Activated T-cell treated with anti-CD3 and anti-CD28 coated beads, Interleukin-2, amount 50 U/mL, for 1 hour (primary cell): Measurements from ENCODE around the gene FNDC3B.
A peak's percentile ranks its signal among the peaks of the same experiment; 100 is the strongest.

Source experiments
- DNase-seq: peaks from one replicate; pipeline ENCODE4 v3.0.0-alpha.2; 2020

The FNDC3B gene

DNA sequence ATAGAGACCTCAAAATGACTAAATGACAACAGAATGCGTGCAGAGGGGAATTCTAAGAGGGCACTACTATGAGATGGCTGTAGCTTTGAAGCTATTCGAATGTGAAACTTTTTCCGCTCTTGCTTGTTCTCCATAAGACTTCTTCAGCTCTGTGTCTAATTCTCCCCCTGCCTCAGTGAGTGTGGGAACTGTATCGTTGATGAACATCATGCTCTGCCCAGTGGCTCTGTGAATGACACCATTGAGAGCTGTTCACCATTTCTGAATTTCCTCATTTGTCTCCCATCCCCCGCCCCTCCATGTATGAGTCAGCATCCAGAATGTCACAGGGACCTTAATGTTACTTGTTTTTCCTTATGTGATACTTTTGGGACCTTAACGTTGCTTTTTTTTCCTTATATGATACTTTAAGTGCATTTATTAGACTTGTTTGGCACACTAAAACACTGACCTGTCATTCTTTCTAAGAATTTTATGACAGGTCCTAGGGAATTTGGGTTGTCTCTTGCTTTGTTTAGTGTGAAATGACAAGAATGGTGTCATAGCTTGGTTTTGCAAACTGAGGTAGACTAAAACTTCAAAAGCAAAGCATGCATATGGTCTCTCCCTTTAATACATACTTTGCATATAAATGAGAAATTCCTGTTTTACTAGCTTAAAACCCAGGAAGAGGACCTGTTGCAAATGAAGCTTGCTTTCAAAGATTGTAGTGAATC lies 99.6 kb downstream of the FNDC3B start:
- DNase-seq = no peak

DNA sequence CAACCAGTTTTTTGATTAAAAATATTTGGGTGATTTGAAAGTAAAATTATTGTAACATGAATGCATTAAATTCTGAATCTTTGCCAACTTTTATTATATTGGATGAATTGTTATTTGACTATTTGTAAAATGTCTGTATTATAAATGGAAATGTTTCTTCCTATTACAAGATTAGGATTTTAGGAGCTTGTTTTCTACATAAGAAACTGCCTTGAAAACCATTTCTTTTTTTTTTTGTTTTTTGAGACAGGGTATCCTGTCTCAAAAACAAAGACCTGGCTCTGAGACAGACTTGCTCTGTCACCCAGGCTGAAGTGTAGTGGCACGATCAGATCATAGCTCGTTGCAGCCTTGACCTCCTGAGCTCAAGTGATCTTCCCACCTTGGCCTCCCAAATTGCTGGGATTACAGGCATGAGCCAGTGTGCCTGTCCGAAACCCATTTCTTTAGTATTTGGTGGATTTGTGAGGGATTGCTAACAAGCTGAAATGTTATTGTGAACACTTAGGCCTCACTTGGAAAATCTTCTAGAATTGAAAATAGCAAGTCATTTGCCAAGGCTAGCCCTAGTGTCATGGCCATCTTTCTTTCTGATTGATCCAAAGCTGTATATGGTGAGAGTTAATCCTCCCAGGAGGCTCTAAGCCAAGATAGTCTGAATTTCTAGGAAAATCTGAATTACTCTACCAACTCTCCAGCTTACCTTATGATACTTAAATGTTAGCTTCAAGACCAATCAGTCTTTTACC lies 100.3 kb downstream of the FNDC3B start:
- DNase-seq = no peak

DNA sequence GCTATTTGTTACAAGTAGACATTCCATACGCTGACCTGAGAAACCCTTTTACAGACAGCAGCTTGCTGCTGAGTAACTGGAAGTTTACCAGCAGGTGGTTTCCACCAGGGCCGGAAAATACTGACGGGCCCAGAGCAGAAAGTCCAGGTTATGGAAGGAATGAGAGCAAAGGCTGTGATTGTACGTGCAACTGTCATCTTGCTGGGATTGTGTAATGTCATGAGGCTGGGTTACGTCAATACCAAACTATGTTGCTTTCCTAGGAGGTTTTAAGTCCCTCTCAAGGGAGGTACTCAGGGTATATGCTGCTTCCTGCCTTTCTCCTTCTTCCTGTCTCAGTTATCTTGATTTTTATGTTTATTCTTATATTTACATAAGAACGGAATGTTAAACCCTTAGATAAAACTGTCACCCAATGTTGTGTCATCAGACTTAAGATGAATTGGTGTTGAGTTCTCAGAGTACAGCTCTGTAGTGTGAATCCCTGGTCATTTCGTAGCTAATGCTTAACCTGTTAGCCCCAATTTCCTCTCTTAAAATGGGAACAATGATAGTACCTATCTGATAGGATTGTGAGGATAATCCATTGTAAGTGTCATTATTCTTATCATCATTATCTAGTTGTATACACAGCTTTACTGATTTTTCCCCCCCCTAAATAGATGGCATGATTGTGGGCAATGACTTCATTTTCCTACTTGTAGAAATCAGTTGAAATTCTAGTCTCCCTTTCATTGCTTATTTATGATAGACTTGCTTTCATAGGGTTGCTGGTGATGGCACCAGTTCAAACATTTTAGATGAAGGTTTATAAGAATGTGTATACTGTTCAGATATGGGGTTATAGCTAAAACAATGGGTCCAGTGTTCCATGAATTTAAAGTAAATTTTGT lies 101.4 kb downstream of the FNDC3B start:
- no peak for DNase-seq

DNA sequence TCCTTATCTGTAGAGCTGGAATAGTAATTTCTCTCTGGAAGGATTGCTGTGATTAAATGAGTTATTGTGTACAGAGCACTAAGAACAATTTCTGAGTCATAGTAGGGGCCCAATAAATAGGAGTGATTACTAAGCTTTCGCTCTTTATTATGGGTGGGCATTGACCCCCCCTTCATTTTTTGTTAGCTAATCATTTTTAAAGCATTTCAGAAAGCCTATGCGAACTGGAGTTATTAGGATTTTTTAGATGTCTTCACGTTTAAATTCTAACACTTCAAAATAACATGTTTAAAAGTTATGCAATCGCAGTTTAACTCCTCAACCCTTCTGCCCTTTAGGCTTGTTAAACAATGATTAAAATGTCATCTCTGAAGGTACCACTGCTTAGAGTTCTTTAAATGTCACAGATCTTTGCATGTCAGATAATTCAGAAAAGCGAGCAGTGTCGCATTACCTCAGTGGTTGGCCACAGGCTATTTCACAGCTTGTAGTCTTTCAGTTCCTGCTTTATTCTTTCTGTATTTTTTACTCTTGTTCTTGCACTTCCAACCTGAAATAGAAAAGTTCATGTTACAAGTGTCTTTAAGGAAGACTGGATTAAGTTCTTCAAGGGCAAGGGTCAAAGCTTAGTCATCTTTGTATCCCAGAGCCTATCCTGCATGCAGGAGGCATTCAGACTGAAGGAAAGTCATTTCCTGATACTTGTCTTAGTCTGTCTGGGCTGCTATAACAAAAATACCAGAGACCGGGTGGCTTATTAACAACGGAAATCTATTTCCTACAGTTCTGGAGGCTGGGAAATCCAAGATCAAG lies 102.9 kb downstream of the FNDC3B start:
- no peak for DNase-seq

DNA sequence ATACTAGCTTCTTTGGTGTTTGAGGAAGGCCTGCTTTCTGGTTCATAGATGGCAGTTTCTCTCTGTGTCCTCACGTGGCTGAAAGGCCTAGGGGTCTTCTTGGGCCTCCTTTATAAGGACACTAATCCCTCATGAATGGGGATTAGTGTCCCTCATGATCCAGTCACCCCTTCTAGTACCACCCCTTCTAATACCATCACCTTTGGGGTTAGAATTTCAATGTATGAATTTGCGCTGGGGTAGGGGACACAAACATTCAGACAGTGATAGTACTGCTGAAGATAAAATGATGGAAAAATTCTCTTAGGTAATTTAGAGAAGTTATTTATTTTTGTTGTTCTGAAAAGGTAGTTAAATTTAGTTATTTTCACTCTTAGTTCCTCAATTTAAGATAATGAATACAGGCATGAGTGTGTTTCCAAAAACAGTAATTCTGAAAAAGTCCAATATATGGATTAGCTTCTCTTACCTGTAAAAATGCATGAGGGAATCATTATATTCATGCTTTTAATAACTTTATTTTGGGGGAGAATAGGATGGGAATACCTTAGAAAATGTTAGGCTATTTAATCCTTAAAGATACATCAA lies 103.6 kb downstream of the FNDC3B start:
- DNase-seq = no peak

DNA sequence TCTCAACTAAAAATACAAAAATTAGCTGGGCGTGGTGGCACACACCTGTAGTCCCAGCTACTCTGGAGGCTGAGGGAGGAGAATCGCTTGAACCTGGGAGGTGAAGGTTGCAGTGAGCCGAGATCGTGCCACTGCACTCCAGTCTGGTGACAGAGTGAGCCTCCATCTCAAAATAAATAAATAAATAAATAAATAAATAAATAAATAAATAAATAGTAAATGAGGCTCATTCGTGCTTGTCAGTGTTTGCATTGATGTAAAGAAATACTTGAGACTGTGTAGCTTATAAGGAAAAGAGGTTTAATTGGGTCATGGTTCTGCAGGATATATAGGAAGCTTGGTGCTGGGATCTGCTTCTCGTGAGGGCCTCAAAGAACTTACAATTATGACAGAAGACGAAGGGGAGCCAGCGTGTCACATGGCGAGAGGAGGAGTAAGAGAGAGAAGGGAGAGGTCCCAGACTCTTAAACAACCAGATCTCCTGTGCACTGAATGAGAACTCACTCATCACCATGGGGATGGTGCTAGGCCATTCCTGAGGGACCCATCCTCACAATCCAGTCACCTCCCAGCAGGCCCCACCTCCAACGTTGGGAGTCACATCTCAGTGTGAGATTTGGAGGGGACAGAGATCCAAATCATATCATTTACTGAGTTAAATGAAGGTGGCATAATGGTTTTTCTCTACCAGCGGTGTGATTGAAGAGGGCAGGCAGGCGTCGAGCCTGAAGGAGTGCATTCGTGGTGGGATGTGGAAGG lies 104.5 kb downstream of the FNDC3B start:
- DNase-seq = no peak

DNA sequence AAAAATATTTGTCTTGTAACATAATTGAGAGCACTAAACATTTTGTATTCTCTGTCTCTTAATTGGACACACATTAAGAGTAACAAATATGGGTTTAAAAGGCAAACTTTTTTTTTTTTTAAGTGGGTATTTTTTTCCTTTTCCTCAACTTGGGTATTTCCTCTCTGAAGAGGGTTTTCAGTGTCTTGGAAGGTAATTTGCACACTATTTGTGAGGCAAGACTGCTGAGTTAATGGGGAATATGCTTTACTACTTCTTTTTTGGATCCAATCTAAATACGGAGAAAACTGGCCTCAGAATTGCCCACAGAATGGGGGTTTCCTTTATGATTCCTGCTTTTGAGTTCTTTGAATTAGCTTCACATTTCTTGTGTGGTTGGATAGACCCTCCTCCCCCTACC lies 105.2 kb downstream of the FNDC3B start:
- DNase-seq = no peak

DNA sequence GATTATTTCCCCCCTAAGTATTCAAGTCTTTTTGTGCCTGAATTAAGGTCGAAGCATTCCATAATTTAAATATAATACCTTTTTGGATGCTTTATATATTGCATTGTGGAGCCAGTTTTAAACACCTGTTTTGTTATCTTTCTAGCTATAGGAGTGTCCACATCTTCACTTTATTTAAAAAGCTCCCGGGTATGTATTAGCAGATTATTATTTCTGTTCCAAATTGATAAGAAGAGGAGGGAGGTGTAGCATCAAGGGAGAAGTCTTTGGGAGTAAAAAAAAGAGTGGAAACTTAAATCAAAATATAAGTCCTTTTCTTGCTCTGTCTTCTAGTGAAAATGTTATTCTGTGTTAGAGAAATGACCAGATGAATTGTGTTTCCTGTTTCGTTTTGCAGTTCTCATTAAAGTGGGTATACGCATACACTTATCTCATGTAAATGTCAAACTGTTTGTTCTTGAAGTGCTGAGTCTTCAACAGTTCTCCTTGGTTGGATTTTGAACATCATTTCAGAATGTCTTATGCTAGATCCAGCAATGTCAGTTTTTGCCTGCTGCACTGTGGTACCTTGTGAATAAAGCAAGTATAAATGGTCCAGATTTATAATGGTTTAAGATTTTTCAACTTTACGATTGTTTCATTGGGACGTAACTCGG lies 105.8 kb downstream of the FNDC3B start:
- no peak for DNase-seq

DNA sequence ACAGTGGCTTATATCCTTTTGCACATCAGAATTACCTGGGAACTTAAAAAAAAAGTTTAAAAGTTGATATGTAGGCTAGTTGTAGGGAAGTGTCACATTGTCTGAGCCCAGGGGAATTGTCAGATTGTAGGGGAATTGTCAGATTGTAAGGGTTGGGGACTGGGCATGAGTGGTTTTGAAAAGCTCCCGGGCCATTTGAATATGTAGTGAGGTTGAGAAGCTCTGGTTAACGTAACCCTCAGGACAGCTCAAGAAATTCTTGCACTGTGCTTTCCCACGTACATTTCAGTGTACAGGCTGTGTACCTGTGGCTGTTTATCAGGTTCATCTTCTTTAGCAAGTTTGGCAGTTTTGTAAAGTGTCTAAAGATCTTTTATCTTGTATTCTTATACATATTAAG lies 107.0 kb downstream of the FNDC3B start:
- no peak for DNase-seq

DNA sequence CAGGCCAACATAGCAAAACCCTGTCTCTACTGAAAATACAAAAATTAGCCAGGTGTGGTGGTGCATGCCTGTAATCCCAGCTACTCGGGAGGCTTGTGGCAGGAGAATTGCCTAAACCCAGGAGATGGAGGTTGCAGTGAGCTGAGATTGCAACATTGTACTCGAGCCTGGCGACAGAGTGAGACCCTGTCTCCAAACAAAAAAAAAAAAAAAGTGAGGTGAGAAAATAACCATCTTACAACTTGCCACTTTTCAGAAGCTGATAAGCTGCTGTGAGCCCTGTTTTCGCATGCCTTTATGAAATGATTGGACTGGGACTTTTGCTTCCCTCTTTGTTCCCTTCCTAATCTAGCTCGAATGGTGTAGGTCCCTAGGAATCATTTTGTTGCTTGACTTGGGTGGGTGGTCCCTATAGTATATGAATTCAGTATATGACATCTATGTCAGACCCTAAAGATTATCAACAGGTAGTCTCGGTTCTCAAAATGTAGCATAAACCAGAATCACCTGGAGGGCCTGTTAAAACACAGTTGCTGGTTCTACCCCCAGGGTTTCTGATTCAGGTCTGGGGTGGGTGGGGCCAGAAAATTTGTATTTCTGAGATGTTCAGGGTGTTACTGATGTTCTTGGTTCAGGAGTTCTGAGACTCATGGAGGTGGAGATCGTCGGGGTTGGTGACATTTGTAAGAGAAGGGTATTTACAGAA lies 107.9 kb downstream of the FNDC3B start:
- DNase-seq = no peak

DNA sequence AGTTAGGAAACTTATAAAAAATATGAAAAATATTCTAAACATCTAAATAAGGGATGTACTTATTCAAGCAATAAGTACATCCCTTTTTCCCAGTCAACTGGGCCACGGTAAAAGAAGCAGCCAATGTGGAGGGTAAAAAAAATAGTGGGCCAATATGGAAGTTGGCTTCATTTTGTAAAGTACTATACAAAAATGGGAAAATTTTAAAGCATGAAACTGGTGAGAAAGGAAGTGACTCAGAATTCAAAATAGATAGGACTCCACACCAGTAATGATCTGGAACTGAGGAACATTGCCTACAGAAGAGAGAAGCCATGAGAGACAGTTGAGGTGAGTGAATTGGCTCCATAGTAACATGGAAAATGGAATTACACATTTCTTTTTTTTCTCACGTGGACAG lies 108.9 kb downstream of the FNDC3B start:
- no peak for DNase-seq

DNA sequence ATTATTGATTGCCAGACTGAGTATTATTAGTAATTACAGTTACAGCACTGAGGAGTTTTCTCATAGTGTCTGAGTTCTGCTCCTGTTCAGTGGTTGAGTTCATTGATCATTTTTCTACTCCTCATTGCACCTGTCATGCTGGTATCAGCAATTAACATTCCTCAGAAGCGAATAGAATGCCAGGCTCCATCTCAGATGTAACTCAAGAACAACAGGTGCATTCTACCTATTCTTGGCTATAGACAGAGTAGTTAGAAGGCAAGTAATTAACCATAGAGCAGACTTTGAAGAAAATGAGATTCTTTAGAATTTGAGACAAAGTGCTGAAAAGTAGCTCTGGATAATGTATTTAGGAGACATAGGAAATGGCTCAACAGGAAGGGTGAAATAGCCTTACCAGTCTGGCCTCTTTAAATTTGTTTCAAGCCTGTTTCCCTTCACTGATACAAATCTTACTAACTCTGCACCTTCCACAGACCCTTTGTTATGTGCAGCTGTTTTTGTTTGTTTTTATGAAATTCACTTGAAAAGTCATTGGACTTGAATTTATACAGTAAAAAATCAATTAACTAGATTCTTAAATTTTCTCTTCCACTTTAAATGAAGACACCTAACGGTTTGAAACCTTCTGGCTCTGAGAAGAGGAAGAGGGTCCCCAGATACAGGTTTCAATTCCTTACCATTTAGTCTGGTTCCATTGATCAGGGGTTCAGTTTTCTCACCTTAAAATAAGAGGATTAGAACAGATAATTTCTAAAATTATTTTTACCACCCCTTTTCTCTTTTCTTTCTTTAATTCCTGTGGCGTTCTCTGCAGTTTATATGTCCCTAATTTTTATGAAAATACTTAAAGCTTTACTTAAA lies 109.6 kb downstream of the FNDC3B start:
- DNase-seq = no peak

DNA sequence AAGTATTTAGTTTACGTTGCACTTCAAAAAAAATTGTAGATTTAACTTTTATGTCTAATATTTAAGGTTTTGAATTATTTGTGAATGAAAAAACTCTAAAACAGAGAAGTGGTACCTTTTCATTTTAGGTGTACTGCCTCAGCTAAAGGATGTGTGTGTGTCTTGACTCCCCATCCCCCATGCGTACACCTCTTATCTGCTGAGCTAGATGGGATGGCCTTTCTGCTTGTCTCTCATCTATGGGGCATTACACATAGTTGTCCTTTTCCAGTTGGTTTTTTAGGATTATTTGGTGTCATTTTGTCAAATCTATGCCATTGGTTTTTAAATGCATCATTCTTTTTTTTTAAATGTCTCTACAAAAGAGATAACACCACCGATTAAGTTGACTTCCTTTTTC lies 110.9 kb downstream of the FNDC3B start:
- no peak for DNase-seq

DNA sequence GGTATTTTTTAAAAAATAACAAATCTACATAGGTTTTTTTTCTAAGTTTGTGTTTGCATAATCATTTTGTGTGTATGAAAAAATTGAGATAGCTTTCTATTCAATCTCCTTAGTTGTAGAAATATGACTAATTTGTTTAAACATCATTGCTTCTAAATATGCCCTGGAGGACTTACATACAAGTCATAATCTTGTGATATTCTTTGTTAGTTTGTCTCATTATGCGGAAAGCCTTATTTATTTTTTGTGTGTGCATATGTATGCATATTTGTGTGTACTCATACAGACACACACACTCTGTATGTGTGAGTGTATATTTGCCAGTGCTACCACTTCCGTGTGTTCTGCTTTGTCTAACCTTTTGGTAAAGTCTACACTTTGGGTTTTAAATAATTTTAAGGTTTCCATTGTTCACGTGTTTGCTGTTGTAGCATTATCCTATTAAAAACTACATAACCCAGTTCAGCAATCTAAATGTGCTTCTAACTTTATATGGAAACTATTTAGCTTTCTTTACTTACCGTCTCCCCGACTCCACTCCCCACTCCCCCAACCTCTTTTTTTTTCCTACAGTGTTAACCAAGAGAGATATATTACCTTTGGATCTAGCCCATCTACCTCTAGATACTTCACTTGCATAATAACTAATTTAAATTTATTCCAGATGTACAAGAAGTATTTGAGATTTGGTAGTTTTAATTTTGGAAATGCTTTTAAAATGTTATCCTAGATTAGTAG lies 111.7 kb downstream of the FNDC3B start:
- DNase-seq = no peak

DNA sequence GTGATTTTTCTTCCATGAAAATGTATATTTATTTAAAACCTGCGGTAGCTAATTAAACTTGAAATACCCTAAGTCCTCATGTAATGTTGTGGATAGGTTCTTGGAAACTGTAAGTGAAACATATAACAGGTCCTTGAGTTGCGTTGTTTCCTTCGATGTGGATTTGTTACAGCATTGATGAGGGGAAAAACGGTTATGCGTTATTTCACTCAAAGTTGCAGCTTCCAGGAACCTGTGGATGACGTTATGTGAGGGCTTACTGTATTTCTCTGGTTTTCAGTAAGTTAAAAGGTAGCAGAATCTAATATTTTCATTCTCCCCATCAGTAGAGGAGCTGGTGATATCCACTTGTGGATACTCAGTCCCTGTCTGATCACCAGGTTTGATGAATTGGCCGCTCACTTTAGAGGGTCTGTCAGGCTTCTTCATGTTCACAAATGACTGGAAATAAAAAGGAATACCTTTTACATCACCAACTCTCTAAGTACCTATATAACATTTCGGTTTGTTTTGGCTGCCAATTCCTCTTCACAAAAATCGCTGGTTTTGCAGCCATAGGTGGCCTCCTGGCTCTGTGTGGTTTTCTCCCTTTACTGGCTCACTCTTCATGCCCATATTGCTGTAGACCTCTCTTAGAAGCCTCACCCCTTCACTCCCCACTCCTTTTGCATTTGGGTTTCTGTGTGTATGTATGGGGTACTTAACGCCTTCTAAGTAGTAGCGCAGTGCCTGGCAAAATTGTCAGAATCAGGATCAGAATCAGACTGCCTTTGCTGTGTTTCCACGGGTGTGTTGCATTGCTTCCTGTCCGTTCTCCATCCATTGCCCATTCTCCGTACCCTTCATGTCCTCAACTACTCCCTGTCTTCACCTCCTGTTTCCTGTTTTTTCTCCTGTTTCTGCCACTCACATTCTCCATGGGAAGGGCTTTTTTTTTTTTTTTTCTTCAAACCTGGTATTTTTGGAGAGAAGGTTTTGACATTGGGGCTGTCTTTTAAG lies 112.6 kb downstream of the FNDC3B start:
- no peak for DNase-seq

DNA sequence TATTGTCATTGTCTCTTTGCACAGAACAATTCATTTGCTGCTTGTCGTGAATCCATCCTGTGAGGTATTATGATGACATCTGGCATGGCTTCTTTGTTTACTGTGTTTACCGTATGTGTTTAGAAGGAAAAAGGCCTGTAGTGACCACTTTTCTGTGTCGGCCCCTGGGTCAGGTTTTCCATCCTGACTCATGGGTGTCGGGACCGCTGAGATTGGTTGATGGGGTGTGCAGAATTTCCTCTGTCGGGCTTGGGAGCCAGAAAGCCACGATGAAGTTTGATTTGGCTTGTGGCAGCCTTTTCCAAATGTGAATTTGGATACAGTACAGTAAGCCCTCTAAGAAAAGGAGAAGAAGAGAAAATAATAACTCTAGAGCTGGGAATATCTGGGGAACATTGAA lies 113.5 kb downstream of the FNDC3B start:
- DNase-seq = no peak

DNA sequence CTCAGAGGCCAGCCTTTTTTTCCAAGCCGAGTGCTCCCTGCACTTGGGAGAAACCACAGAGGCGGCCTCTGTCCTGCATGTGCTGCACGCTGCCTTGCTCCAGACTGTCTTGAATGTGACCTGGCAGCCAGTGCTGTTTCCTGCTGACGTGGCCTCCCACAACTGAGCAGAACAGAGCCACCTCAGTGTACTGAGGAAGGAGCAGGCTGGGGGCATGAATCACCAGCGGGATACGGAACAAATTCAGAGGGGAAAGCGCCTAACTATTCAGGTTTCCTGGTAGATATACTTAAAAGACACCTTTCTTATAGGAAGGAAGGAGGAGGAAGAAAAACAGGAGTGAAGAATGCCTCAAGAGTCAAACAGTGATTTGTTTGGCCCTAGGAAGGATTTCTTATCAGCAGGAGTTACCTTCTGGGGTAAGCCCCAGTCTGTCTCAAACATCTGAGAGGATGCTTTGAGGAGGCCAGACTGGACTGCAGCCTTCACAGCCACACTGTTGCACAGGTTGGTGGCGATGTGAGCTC lies 114.0 kb downstream of the FNDC3B start:
- DNase-seq = peak; percentile 40
